Smooth muscle cell (in vitro differentiated cells): ENCODE measurements around the gene E2F2. TPM values are rescaled to one million over a fixed set of nuclear protein-coding genes. Genes with fewer than 3 reads are reported as not detected.
A peak's percentile ranks its signal among the peaks of the same experiment; 100 is the strongest.

Source experiments
- DNase-seq: peaks from one replicate; lab custom pipeline; 2025; ENCODE audit not compliant: unreplicated experiment; lab: John Stamatoyannopoulos, UW
- H2AFZ ChIP-seq: fragments of 200-600 bp; sonication (generic); 2 replicates; pipeline ENCODE4 v1.6.0; 2016; ENCODE audit warnings: antibody characterized with exemption, low read depth, mild to moderate bottlenecking
- H3F3A ChIP-seq: fragments of 200-600 bp; sonication (generic); 2 replicates; pipeline ENCODE4 v1.6.0; 2017; ENCODE audit warnings: antibody characterized with exemption, low read depth
- H3K27ac ChIP-seq: fragments of 200-600 bp; sonication (generic); 2 replicates; pipeline ENCODE4 v1.5.1; 2016; ENCODE audit warnings: low read depth, mild to moderate bottlenecking
- H3K27me3 ChIP-seq: fragments of 200-600 bp; sonication (generic); 2 replicates; pipeline ENCODE4 v1.6.1; 2016; ENCODE audit warnings: low read depth, mild to moderate bottlenecking
- H3K36me3 ChIP-seq: fragments of 200-600 bp; sonication (generic); 2 replicates; pipeline ENCODE4 v1.5.1; 2016; ENCODE audit warnings: low read depth
- H3K4me1 ChIP-seq: fragments of 200-600 bp; sonication (generic); 2 replicates; pipeline ENCODE4 v1.5.1; 2016; ENCODE audit warnings: low read depth
- H3K4me2 ChIP-seq: fragments of 200-600 bp; sonication (generic); 2 replicates; pipeline ENCODE4 v1.6.0; 2016; ENCODE audit warnings: mild to moderate bottlenecking
- H3K4me3 ChIP-seq: fragments of 200-600 bp; sonication (generic); 2 replicates; pipeline ENCODE4 v1.5.1; 2016; ENCODE audit warnings: mild to moderate bottlenecking
- H3K79me2 ChIP-seq: fragments of 200-600 bp; sonication (generic); 2 replicates; pipeline ENCODE4 v1.6.0; 2016; ENCODE audit warnings: low read depth, mild to moderate bottlenecking
- H3K9ac ChIP-seq: fragments of 200-600 bp; sonication (generic); 2 replicates; pipeline ENCODE4 v1.6.0; 2016; ENCODE audit warnings: low read depth
- H3K9me3 ChIP-seq: fragments of 200-600 bp; sonication (generic); replicated peaks from 2 replicates; pipeline ENCODE4 v1.5.1; 2016; ENCODE audit warnings: low read depth
- H4K20me1 ChIP-seq: fragments of 200-600 bp; sonication (generic); 2 replicates; pipeline ENCODE4 v1.6.0; 2016; ENCODE audit warnings: low read depth
- CTCF ChIP-seq: fragments of 200-600 bp; sonication (generic); IDR thresholded peaks from 2 replicates; pipeline ENCODE4 v1.5.1; 2017; ENCODE audit warnings: borderline replicate concordance, mild to moderate bottlenecking, antibody characterized with exemption; ENCODE audit not compliant: insufficient read depth, poor library complexity, severe bottlenecking
- WGBS: methylation state at CpG from one replicate; pipeline ENCODE4 v1.1.7; 2016; ENCODE audit warnings: low lambda C conversion rate; 5-methylcytosine and 5-hydroxymethylcytosine counted together
- polyA plus RNA-seq: library from polyadenylated mRNA; unstranded; fragments of >200 nt; fragmentation: Nextera tagmentation; extraction: Ambion mirVana; gene quantifications from 2 replicates; pipeline ENCODE4 v1.2.1, GENCODE V29; 2016
- total RNA-seq: library from RNA; depleted of rRNA; stranded (reverse); fragments of >200 nt; gene quantifications from 2 replicates; pipeline ENCODE4 v1.2.3, GENCODE V29; 2014

E2F2 gene
- total and polyA plus RNA-seq, 2 experiments from 2014 or later = 0.63 to 1.4 TPM

GRCh38 chr1:23484253-23485001 is 46.6 kb downstream of the E2F2 start:
- peak overlapping the region; percentile 28 for H2AFZ ChIP-seq
- H3F3A ChIP-seq = peaks cover 6% of the 10 kb centered on the region
- H3K27ac ChIP-seq = no peak overlapping the region
- H3K9me3 ChIP-seq = no peaks in the 10 kb centered on the region
- peak overlapping the region; percentile 84 for H3K4me3 ChIP-seq
- H4K20me1 ChIP-seq = peaks cover 30% of the 10 kb centered on the region
- peaks cover 3% of the 10 kb centered on the region for H3K4me1 ChIP-seq
- no peaks in the 10 kb centered on the region for H3K36me3 ChIP-seq
- no peak for TF ChIP-seq CTCF
- peak overlapping the region; percentile 98 for H3K4me2 ChIP-seq
- H3K79me2 ChIP-seq = peaks cover 14% of the 10 kb centered on the region
- 10% methylated on average over 16 of the region's 54 CpGs for WGBS
- no peaks in the 10 kb centered on the region for H3K27me3 ChIP-seq
- H3K9ac ChIP-seq = no peak overlapping the region
- peak; percentile 96 for DNase-seq

DNA sequence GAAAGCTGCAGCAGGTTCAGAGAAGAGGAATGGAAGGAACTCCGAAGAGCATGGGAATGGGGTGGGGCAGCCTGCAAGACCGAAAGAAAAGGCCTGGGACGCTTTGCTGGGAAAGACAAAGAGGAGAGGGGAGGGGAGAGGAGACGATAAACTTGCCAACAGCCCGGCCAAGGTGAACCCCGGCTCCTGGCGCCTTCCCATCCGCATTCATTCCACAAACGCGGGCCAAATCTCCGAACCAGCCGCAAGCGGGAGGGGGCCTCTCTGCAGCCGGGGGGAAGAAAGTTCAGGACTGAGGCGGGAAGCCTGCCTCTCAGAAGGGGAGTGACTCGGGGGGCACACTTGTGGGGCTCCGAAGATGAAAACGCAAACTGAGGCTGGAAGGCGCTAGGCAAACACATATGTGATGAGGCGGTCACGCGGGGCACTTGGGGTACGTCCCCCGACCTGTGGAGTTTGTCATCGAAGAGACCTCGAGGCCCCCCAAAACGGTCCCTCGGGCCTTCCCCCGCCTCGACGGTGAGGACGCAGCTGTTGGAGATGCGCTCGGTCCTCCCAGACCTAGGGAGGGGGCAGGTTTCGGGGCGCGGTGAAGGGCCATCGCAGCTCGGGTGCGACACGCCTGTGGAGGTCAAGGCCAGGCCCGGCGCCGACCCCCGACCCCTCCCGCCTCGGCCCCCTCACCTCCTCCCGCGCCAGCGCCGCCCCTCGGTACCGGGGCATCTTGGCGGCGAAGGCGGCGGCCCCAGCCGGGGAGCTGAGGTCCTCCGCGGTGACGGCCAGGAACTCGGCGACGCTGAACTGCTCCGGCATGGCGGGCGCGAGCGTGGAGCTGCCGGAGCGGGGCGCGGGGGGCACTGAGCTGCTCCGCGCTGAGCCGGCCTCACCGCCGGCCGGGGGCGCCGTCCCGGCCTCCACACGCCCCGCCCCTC is 47.4 kb downstream of the E2F2 start, which contains the start of gene ASAP3:
TSS of gene ASAP3 (minus strand) at position 859 of the 932 bp plus-strand sequence. CDS start at position 813, 46 bp downstream.
- H3F3A ChIP-seq = peaks cover 6% of the 10 kb centered on the region
- H3K9ac ChIP-seq = peak within 1 kb of the TSS; percentile 47
- H3K36me3 ChIP-seq = no peaks in the 10 kb centered on the region
- peak within 1 kb of the TSS; percentile 90 for H2AFZ ChIP-seq
- H4K20me1 ChIP-seq = peaks cover 30% of the 10 kb centered on the region
- peak within 1 kb of the TSS; percentile 98 for H3K4me2 ChIP-seq
- peaks cover 3% of the 10 kb centered on the region for H3K4me1 ChIP-seq
- peak within 1 kb of the TSS; percentile 84 for H3K4me3 ChIP-seq
- no peaks in the 10 kb centered on the region for H3K27me3 ChIP-seq
- no peak for DNase-seq
- 1% methylated on average over 47 of the region's 84 CpGs for WGBS
- TF ChIP-seq CTCF = peak; percentile 5
- no peak within 1 kb of the TSS for H3K27ac ChIP-seq
- peaks cover 14% of the 10 kb centered on the region for H3K79me2 ChIP-seq
- no peaks in the 10 kb centered on the region for H3K9me3 ChIP-seq

- H3K4me1 ChIP-seq = peaks cover 3% of the 10 kb centered on the region
- H3K79me2 ChIP-seq = peaks cover 14% of the 10 kb centered on the region
- no peak overlapping the region for H3K27ac ChIP-seq
- no peak overlapping the region for H3K4me2 ChIP-seq
- no peaks in the 10 kb centered on the region for H3K9me3 ChIP-seq
- no peak for DNase-seq
- no peak for TF ChIP-seq CTCF
- no peaks in the 10 kb centered on the region for H3K36me3 ChIP-seq
- no peaks in the 10 kb centered on the region for H3K27me3 ChIP-seq
- no peak overlapping the region for H2AFZ ChIP-seq
- H3K9ac ChIP-seq = no peak overlapping the region
- no peak overlapping the region for H3K4me3 ChIP-seq
- peaks cover 6% of the 10 kb centered on the region for H3F3A ChIP-seq
- peaks cover 34% of the 10 kb centered on the region for H4K20me1 ChIP-seq
- WGBS = 95% methylated on average over 6 of the region's 6 CpGs
These were observed 49.1 kb downstream of the E2F2 start for GRCh38 chr1:23481904-23482303.
